Activated naive CD8-positive, alpha-beta T cell treated with anti-CD3 and anti-CD28 coated beads for 36 hours (primary cell): ENCODE measurements around the gene NMS. TPM values are rescaled to one million over a fixed set of nuclear protein-coding genes. Genes with fewer than 3 reads are reported as not detected.
A peak's percentile ranks its signal among the peaks of the same experiment; 100 is the strongest.

Experiments used
- DNase-seq: peaks from one replicate; pipeline ENCODE4 v3.0.0; 2021
- H3K27ac Mint-ChIP-seq: one replicate; pipeline ENCODE4 v1.8.0; 2022; ENCODE audit warnings: mild to moderate bottlenecking, moderate library complexity, mixed read lengths
- H3K27me3 Mint-ChIP-seq: one replicate; pipeline ENCODE4 v1.8.0; 2022; ENCODE audit warnings: mild to moderate bottlenecking, mixed read lengths
- H3K36me3 Mint-ChIP-seq: one replicate; pipeline ENCODE4 v1.8.0; 2021; ENCODE audit warnings: mild to moderate bottlenecking, mixed read lengths
- H3K4me1 Mint-ChIP-seq: one replicate; pipeline ENCODE4 v1.8.0; 2021; ENCODE audit warnings: mixed read lengths
- H3K4me3 Mint-ChIP-seq: one replicate; pipeline ENCODE4 v1.8.0; 2022; ENCODE audit warnings: mild to moderate bottlenecking, moderate library complexity, mixed read lengths
- H3K9me3 Mint-ChIP-seq: one replicate; pipeline ENCODE4 v1.8.0; 2022; ENCODE audit warnings: mixed read lengths
- total RNA-seq, 2 experiments: library from RNA; stranded (reverse); gene quantifications; one replicate each; pipeline ENCODE4 v1.2.3, GENCODE V29; 2021

NMS gene
- total RNA-seq: not detected

- no peak for DNase-seq
- no peaks in the 10 kb centered on the region for H3K36me3 Mint-ChIP-seq
These were observed at the start of gene NMS for GRCh38 chr2:100470182-100470581. Gene NMS, plus strand, starts transcription at chr2:100470482. Its CDS starts 7 bp downstream, at chr2:100470489.

GRCh38 chr2:100422320-100423055 is 47.8 kb upstream of the NMS start:
- no peaks in the 10 kb centered on the region for H3K36me3 Mint-ChIP-seq
- H3K27me3 Mint-ChIP-seq: peaks cover under 1% of the 10 kb centered on the region
- H3K4me3 Mint-ChIP-seq: no peak overlapping the region
- no peak overlapping the region for H3K27ac Mint-ChIP-seq
- peaks cover 4% of the 10 kb centered on the region for H3K4me1 Mint-ChIP-seq
- no peaks in the 10 kb centered on the region for H3K9me3 Mint-ChIP-seq
- DNase-seq: no peak

More at GRCh38 chr2:100470182-100470581, at the start of gene NMS:
- Mint-ChIP-seq H3K4me1 (no peaks in the 10 kb centered on the region), H3K27me3 (peaks cover 38% of the 10 kb centered on the region), H3K4me3 (no peak within 1 kb of the TSS), H3K9me3 (peaks cover 2% of the 10 kb centered on the region), H3K27ac (no peak within 1 kb of the TSS)

DNA sequence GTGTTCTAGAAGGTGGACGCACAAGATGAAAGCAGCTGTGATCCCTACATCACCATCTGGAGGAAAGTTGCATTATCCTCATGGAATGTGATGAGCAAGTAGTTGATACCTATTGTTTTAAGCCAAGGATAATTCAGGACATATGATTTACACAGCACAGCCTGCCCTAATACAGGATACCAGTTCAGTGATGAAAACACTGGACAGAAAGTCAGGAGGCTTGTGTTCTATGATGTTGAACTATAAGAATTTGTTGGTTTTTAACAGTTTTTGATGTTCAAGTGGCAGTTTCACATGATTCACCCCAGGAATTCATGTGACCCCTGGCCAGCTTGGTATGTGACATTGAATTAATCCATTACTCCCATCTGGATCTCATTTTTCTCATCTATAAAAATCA is 46.7 kb upstream of the NMS start:
- no peaks in the 10 kb centered on the region for H3K36me3 Mint-ChIP-seq
- H3K27ac Mint-ChIP-seq: no peak overlapping the region
- peaks cover 4% of the 10 kb centered on the region for H3K4me1 Mint-ChIP-seq
- DNase-seq: no peak
- H3K4me3 Mint-ChIP-seq: no peak overlapping the region
- H3K27me3 Mint-ChIP-seq: peaks cover 4% of the 10 kb centered on the region
- no peaks in the 10 kb centered on the region for H3K9me3 Mint-ChIP-seq

DNA sequence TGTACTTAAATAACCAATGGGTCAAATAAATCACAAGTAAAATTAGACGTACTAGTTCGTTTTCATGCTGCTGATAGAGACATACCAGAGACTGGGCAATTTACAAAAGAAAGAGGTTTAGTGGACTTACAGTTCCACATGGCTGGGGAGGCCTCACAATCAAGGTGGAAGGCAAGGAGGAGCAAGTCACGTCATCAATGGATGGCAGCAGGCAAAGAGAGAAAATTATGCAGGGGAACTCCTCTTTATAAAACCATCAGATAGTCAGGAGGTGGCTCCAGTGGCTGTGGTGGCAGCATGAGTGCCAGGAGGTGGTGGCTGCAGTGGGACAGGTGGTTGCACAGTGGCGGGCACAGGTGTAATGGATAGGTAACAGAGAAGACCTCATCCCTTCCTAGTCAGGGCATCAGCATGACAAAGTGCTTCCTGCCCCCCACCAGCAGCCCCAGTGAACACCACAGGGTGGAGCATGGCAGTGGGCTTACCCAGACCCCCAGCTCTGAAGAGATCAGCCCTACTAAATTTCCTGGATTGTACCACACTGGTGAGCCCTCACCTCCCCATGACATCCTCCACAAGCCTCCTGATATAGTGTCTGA is 45.9 kb upstream of the NMS start:
- no peak for DNase-seq
- Mint-ChIP-seq H3K36me3 (no peaks in the 10 kb centered on the region), H3K27me3 (peaks cover 4% of the 10 kb centered on the region), H3K4me1 (peaks cover 4% of the 10 kb centered on the region), H3K27ac (no peak overlapping the region), H3K9me3 (peaks cover 3% of the 10 kb centered on the region), H3K4me3 (no peak overlapping the region)

DNA sequence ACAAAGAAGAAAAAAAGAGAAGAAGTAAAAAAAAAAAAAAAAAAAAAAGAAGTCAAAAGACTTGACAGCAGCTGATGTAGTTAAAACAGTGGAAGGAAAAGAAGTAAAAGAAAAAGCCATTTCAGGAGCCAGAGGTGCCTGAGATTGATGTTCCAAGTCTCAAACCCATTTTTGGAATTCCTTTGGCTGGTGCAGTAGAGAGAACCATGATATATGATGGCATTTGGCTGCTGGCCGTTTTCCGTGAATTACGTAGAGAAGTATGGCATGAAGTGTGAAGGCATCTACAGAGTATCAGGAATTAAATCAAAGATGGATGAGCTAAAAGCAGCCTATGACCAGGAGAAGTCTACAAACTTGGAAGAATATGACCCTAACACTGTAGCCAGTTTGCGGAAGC is 45.2 kb upstream of the NMS start:
- DNase-seq: no peak
- Mint-ChIP-seq H3K4me1 (peaks cover 4% of the 10 kb centered on the region), H3K36me3 (no peaks in the 10 kb centered on the region), H3K27ac (no peak overlapping the region), H3K27me3 (peaks cover 4% of the 10 kb centered on the region), H3K4me3 (no peak overlapping the region), H3K9me3 (peaks cover 3% of the 10 kb centered on the region)

DNA sequence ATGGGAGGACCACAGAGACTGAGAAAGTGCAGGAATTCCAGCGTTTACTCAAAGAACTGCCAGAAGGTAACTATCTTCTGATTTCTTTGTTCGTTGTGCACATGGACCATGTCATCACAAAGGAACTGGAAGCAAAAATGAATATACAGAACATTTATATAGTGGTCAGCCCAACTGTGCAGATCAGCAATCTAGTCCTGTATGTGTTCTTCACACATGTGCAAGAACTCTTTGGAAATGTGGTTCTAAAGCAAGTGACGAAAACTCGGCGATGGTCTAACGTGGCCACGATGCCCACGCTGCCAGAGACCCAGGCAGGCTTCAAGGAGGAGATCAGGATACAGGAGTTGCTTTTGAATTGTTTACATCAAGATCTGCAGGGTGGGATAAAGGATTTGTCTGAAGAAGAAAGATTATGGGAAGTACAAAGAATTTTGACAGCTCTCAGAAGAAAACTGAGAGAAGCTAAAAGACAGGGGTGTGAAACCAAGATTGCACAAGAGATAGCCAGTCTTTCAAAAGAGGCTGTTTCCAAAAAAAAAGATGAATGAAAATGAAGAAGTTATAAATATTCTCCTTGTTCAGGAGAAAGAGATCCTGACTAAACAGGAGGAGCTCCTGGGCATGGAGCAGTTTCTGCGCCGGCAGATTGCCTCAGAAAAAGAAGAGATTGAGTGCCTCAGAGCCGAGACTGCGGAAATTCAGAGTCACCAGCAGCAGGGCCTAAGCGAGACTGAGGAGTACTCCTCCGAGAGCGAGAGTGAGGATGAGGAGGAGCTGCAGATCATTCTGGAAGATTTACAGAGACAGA is 44.5 kb upstream of the NMS start:
- H3K9me3 Mint-ChIP-seq: peaks cover 3% of the 10 kb centered on the region
- no peak for DNase-seq
- H3K27me3 Mint-ChIP-seq: peaks cover 4% of the 10 kb centered on the region
- no peak overlapping the region for H3K27ac Mint-ChIP-seq
- H3K36me3 Mint-ChIP-seq: no peaks in the 10 kb centered on the region
- H3K4me1 Mint-ChIP-seq: peaks cover 4% of the 10 kb centered on the region
- no peak overlapping the region for H3K4me3 Mint-ChIP-seq

- H3K36me3 Mint-ChIP-seq: no peaks in the 10 kb centered on the region
- peaks cover 4% of the 10 kb centered on the region for H3K4me1 Mint-ChIP-seq
- H3K27ac Mint-ChIP-seq: no peak overlapping the region
- H3K27me3 Mint-ChIP-seq: peaks cover 4% of the 10 kb centered on the region
- DNase-seq: no peak
- peaks cover 3% of the 10 kb centered on the region for H3K9me3 Mint-ChIP-seq
- no peak overlapping the region for H3K4me3 Mint-ChIP-seq
These were observed 43.9 kb upstream of the NMS start for GRCh38 chr2:100426384-100426720.

- peaks cover 4% of the 10 kb centered on the region for H3K27me3 Mint-ChIP-seq
These were observed 43.2 kb upstream of the NMS start for GRCh38 chr2:100427111-100427510.

DNA sequence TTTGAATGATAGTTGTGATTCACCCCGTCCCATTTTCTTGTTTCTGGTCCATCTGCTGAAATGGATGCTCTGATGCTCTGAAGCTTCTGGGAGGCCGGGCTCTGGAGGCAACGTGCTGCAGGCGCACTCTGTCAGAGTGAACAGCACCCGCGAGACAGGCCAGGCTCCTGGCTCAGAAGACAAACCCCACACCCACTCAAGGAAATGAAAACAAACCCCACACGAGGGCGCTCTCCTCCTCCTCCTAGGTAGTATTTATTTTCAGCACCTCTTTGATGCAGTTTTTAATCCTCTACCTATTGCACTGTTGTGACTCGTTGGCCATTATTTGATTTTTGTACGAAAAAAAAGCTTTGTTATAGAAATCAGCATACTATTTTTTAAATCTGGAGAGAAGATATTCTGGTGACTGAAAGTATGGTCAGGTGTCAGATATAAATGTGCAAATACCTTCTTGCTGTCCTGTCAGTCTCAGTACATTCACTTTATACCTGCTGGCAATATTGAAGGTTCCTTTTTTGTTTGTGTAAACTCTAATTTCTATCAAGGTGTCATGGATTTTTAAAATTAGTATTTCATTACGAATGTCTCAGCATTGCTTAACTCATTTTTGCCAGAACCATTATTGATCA is 42.5 kb upstream of the NMS start:
- H3K27me3 Mint-ChIP-seq: peaks cover 8% of the 10 kb centered on the region
- DNase-seq: peak; percentile 48
- no peak overlapping the region for H3K27ac Mint-ChIP-seq
- H3K4me1 Mint-ChIP-seq: peaks cover 4% of the 10 kb centered on the region
- peaks cover 3% of the 10 kb centered on the region for H3K9me3 Mint-ChIP-seq
- no peaks in the 10 kb centered on the region for H3K36me3 Mint-ChIP-seq
- H3K4me3 Mint-ChIP-seq: no peak overlapping the region

More at GRCh38 chr2:100427111-100427510, 43.2 kb upstream of the NMS start:
- H3K4me1 Mint-ChIP-seq: peaks cover 4% of the 10 kb centered on the region
- H3K27ac Mint-ChIP-seq: no peak overlapping the region
- H3K36me3 Mint-ChIP-seq: no peaks in the 10 kb centered on the region
- H3K4me3 Mint-ChIP-seq: no peak overlapping the region
- no peak for DNase-seq
- H3K9me3 Mint-ChIP-seq: peaks cover 3% of the 10 kb centered on the region

GRCh38 chr2:100429726-100430125 is 40.6 kb upstream of the NMS start:
- Mint-ChIP-seq H3K4me1 (peaks cover 4% of the 10 kb centered on the region), H3K27me3 (peaks cover 9% of the 10 kb centered on the region), H3K27ac (no peak overlapping the region), H3K9me3 (peaks cover 3% of the 10 kb centered on the region), H3K36me3 (no peaks in the 10 kb centered on the region), H3K4me3 (no peak overlapping the region)
- DNase-seq: no peak

GRCh38 chr2:100437751-100438150 is 32.5 kb upstream of the NMS start:
- no peak for DNase-seq
- Mint-ChIP-seq H3K27me3 (peaks cover 15% of the 10 kb centered on the region), H3K9me3 (no peaks in the 10 kb centered on the region), H3K4me3 (no peak overlapping the region), H3K4me1 (no peaks in the 10 kb centered on the region), H3K27ac (no peak overlapping the region), H3K36me3 (no peaks in the 10 kb centered on the region)

GRCh38 chr2:100446696-100447095 is 23.6 kb upstream of the NMS start:
- Mint-ChIP-seq H3K27ac (no peak overlapping the region), H3K9me3 (no peaks in the 10 kb centered on the region), H3K4me3 (no peak overlapping the region), H3K36me3 (no peaks in the 10 kb centered on the region), H3K4me1 (no peaks in the 10 kb centered on the region), H3K27me3 (no peaks in the 10 kb centered on the region)
- DNase-seq: no peak

GRCh38 chr2:100451092-100451491 is 19.2 kb upstream of the NMS start:
- Mint-ChIP-seq H3K4me3 (no peak overlapping the region), H3K27me3 (peaks cover 5% of the 10 kb centered on the region), H3K9me3 (peaks cover 3% of the 10 kb centered on the region), H3K36me3 (no peaks in the 10 kb centered on the region), H3K27ac (no peak overlapping the region), H3K4me1 (no peaks in the 10 kb centered on the region)
- DNase-seq: no peak

DNA sequence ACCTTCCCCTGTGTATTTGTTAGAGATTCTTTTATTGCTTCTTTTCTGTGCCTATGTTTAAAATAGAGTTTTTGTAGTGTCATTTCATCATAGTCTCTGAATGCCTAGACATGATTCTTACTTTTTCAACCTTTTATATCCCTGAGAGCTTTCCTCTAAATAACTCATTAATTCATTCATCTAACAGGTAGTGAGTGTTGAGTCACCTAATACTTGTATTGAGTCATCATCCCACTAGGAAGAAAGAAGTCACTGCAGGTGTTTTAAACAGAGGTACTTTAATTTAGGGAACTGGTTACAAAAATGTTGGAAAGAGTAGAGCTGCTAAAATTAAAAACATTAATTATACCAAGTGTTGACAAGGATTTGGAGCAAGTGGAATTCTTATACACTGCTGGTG is 18.5 kb upstream of the NMS start:
- no peak for DNase-seq
- peaks cover 5% of the 10 kb centered on the region for H3K27me3 Mint-ChIP-seq
- H3K4me3 Mint-ChIP-seq: no peak overlapping the region
- no peak overlapping the region for H3K27ac Mint-ChIP-seq
- no peaks in the 10 kb centered on the region for H3K4me1 Mint-ChIP-seq
- peaks cover 5% of the 10 kb centered on the region for H3K9me3 Mint-ChIP-seq
- peaks cover 1% of the 10 kb centered on the region for H3K36me3 Mint-ChIP-seq

GRCh38 chr2:100453853-100454252 is 16.4 kb upstream of the NMS start:
- Mint-ChIP-seq H3K27me3 (peaks cover 5% of the 10 kb centered on the region), H3K27ac (no peak overlapping the region), H3K4me1 (no peaks in the 10 kb centered on the region), H3K4me3 (no peak overlapping the region), H3K36me3 (peaks cover 1% of the 10 kb centered on the region), H3K9me3 (peaks cover 5% of the 10 kb centered on the region)
- DNase-seq: no peak
